ENCODE data around the gene SORCS3. TPM values are rescaled to one million over a fixed set of nuclear protein-coding genes. Genes with fewer than 3 reads are reported as not detected.
A peak's percentile ranks its signal among the peaks of the same experiment; 100 is the strongest.

The SORCS3 gene
- not detected for total RNA-seq

DNA sequence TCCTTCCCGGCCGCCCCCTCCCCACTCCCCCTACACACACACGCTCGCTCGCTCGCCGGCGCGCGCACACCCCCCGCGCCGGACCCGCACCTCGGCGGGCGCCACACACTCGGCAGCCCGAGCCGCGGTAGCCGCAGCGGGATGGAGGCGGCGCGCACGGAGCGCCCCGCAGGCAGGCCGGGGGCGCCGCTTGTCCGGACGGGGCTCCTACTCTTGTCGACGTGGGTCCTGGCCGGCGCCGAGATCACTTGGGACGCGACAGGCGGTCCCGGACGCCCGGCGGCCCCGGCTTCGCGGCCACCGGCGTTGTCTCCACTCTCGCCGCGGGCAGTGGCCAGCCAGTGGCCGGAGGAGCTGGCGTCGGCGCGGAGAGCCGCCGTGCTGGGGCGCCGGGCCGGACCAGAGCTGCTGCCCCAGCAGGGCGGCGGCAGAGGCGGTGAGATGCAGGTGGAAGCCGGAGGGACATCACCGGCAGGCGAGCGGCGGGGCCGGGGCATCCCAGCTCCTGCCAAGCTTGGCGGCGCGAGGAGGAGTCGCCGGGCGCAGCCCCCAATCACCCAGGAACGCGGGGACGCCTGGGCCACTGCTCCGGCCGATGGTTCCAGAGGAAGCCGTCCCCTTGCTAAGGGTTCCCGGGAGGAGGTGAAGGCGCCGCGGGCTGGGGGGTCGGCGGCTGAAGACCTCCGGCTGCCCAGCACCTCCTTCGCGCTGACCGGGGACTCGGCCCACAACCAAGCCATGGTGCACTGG, at the start of gene SORCS3:
Gene SORCS3, plus strand, starts transcription at position 104 of the 750 bp plus-strand sequence.
- Histone ChIP-seq H3K27me3 (peaks cover 5 to 98% (median 19%) of the 10 kb centered on the region in 4 donors), H3K9me3 (no peaks in the 10 kb centered on the region), H3K4me1 (peaks cover 0 to 42% (median 12%) of the 10 kb centered on the region in 3 donors), H3K27ac (no peak within 1 kb of the TSS), H3K4me3 (peak within 1 kb of the TSS in 2 of 4 donors; percentile 22 to 37), H3K36me3 (no peaks in the 10 kb centered on the region)
- TF ChIP-seq CTCF (IDR thresholded peaks at IDR 0.05) (no peak), POLR2A (IDR thresholded peaks at IDR 0.05) (no peak)
- DNase-seq: no peak
- intact Hi-C loops (cut with DNase I): no loop called here
- WGBS, 2 donors: 10% methylated on average over 2 of the region's 96 CpGs; no CpG with 5 or more reads in 1 of the 2 donors

DNA sequence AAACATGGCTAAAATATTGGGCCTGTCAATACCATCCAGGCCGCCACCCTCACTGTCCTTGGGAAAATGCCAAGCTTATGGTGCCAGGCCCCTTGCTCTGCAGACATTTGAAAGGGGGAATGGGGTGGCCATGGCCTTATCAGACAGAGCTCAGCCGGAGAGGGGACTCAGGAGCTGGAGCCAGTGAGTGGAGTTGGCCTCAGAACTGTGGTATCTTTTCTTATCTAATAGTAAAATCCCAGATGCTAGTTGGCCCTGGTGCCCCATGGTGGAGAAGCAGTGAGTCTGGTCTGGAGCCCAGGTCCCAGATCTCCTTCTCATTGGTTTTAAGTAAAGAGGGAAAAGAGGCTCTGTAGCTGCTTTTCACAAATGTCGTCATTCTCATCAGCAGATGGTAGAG, 49.6 kb upstream of the SORCS3 start:
- TF ChIP-seq POLR2A (IDR thresholded peaks at IDR 0.05) (no peak), CTCF (IDR thresholded peaks at IDR 0.05) (no peak)
- Histone ChIP-seq H3K9me3 (no peaks in the 10 kb centered on the region), H3K4me3 (no peak overlapping the region), H3K27me3 (peaks cover 0 to 4% (median 0%) of the 10 kb centered on the region in 4 donors), H3K36me3 (no peaks in the 10 kb centered on the region), H3K4me1 (no peaks in the 10 kb centered on the region), H3K27ac (no peak overlapping the region)
- WGBS, 2 donors: 68 to 80% methylated on average over 2 to 3 of the region's 3 CpGs
- intact Hi-C loops (cut with DNase I): no loop called here
- DNase-seq: no peak

- Histone ChIP-seq H3K9me3 (no peaks in the 10 kb centered on the region), H3K4me3 (no peak overlapping the region), H3K4me1 (no peaks in the 10 kb centered on the region), H3K27ac (no peak overlapping the region), H3K27me3 (peaks cover 0 to 12% (median 0%) of the 10 kb centered on the region in 4 donors), H3K36me3 (no peaks in the 10 kb centered on the region)
- no peak for DNase-seq
- TF ChIP-seq POLR2A (IDR thresholded peaks at IDR 0.05): no peak
- no peak for TF ChIP-seq CTCF (IDR thresholded peaks at IDR 0.05)
- intact Hi-C loops (cut with DNase I): no loop called here
- 27 to 44% methylated on average over 1 of the region's 1 CpG for WGBS, 2 donors
These were observed 39.9 kb upstream of the SORCS3 start for GRCh38 chr10:104601166-104601565.

GRCh38 chr10:104608091-104608828, 32.8 kb upstream of the SORCS3 start:
- H3K4me1 ChIP-seq: no peaks in the 10 kb centered on the region
- no peaks in the 10 kb centered on the region for H3K27me3 ChIP-seq
- no peak overlapping the region for H3K4me3 ChIP-seq
- no peaks in the 10 kb centered on the region for H3K36me3 ChIP-seq
- no peak for DNase-seq
- TF ChIP-seq POLR2A (IDR thresholded peaks at IDR 0.05): no peak
- TF ChIP-seq CTCF (IDR thresholded peaks at IDR 0.05): no peak
- peaks cover 0 to 8% (median 0%) of the 10 kb centered on the region in 3 donors for H3K9me3 ChIP-seq
- no peak overlapping the region for H3K27ac ChIP-seq
- WGBS, 2 donors: 52 to 67% methylated on average over 7 of the region's 7 CpGs
- intact Hi-C loops (cut with DNase I): no loop called here

GRCh38 chr10:104612571-104613205, 28.4 kb upstream of the SORCS3 start:
- TF ChIP-seq POLR2A (IDR thresholded peaks at IDR 0.05): no peak
- TF ChIP-seq CTCF (IDR thresholded peaks at IDR 0.05): no peak

More at GRCh38 chr10:104612571-104613205, 28.4 kb upstream of the SORCS3 start:
- 43 to 50% methylated on average over 4 of the region's 6 CpGs for WGBS, 2 donors
- DNase-seq: no peak
- Histone ChIP-seq H3K4me3 (no peak overlapping the region), H3K36me3 (no peaks in the 10 kb centered on the region), H3K27ac (no peak overlapping the region), H3K27me3 (no peaks in the 10 kb centered on the region), H3K9me3 (peaks cover 0 to 8% (median 0%) of the 10 kb centered on the region in 3 donors), H3K4me1 (no peaks in the 10 kb centered on the region)
- intact Hi-C loops (cut with DNase I): no loop called here

Data from esophagus squamous epithelium (tissue), 5 donors.